ENCODE measurements around the gene PRSS3.
"Not testable (repeated sequence)": the region's sequence is repeated elsewhere in the genome, so short reads cannot be mapped to it uniquely, and the experiment has no call there.

The PRSS3 gene

DNA sequence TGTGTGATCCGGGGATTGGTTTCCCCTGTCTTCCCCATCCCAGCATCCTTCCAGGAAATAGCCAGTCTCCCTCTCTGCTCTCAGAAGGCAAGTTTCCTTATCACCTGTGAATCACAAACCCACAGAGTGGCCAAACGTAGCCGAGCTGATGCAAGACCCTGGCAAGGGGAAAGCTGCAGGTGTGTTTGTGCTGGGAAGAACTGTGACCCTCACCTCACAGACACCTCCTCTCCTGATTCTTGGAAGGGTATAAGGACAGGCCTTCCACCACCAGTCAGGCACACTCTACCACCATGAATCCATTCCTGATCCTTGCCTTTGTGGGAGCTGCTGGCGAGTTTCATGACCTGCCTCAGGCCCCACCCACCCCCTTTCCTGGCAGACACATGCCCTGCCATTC is at the start of gene PRSS3:
Gene PRSS3 (plus strand): TSS at position 281 of the 400 bp plus-strand sequence. CDS start 13 bp downstream, at position 294.
- no peak for DNase-seq (ENCODE audit: low spot score)

DNA sequence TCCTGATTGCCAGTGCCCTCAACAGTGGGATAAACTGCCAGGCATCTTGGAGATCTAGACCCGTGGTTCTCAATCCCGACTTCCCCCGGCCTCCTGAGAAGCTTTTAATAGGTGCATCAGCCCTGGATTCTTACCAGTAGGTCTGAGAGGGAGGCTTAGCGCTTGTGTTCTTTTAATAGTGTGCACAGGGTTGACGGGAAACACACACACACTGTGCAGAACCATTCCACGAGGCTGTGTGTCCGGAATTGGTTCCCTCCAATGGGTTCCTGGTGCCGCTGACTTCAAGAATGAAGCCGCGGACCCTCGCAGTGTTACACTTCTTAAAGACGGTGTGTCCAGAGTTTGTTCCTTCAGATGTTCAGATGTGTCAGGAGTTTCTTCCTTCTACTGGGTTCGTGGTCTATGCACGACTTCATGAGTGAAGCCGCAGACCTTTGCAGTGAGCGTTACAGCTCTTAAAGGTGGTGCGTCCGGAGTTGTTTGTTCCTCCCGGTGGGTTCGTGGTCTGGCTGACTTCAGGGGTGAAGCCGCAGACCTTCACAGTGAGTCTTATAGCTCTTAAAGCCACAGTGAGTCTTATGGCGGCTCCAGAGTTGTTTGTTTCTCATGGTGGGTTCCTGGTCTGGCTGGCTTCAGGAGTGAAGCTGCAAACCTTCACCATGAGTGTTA is 46.6 kb upstream of the PRSS3 start:
- no peak for DNase-seq (ENCODE audit: low spot score)

DNA sequence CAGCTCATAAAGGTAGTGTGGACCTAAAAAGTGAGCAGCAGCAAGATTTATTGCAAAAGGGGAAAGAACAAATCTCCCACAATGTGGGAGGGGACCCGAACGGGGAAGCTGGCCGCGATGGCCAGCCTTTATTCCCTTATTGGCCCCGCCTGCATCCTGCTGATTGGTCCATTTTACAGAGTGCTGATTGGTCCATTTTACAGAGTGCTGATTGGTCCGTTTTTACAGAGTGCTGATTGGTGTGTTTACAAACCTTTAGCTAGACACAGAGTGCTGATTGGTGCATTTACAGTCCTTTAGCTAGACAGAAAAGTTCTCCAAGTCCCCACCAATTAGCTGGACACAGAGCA is 46.1 kb upstream of the PRSS3 start:
- not testable (repeated sequence) for DNase-seq (ENCODE audit: low spot score)

DNA sequence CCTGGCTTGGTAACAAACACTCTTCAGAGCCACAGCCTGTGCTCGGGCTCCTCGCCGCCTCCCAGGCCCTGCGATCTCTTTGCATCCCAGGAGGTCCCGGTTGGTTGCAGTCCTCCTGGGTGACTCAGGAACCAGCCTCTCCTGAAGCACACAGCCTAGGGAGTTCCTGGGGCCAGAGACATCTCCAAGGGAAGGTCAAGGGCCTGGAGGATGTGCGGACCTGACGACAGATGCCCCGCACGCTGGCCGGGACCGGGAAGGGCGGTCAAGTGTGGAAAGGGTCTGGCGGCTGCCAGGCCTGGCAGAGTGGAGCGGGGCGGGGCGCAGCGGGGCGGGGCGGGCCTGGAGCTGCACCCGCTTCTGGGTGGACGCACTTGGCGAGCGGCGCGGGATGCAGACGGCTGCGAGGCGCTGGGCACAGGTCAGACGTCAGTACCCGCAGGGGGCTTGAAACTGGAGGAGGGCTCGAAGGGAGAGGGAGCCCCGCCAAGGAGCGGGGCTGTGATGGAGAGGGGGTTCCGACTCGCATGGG is 45.0 kb upstream of the PRSS3 start:
- DNase-seq (ENCODE audit: low spot score), result peak; percentile 33

- DNase-seq (ENCODE audit: low spot score), result peak; percentile 32
Observed at GRCh38 chr9:33750839-33751339, 44.5 kb upstream of the PRSS3 start.

GRCh38 chr9:33751536-33752129 is 43.7 kb upstream of the PRSS3 start:
- no peak for DNase-seq (ENCODE audit: low spot score)

DNA sequence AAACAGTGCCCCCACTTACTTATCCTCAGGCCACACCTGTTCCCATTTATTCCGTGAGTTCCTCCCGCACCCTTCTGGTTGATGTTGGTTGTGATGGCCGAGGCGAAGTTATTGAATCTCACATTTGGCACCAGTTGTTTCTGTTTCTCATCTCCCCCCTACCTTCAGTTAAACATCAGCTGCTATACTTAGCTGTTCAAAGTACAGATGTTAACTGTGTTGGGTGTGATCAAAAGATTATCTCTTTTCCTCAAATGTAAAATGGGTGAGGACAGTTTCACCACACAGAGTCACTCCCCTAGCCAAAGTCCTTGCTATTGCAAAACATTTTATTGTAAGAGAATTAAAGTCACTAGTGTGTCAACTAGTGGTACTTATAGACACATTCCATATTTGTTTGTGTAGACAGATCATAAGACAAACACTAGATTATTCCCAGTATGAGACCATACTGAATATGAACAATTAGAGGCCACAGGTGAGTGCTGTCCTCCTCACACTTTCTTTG is 43.2 kb upstream of the PRSS3 start:
- no peak for DNase-seq (ENCODE audit: low spot score)

DNA sequence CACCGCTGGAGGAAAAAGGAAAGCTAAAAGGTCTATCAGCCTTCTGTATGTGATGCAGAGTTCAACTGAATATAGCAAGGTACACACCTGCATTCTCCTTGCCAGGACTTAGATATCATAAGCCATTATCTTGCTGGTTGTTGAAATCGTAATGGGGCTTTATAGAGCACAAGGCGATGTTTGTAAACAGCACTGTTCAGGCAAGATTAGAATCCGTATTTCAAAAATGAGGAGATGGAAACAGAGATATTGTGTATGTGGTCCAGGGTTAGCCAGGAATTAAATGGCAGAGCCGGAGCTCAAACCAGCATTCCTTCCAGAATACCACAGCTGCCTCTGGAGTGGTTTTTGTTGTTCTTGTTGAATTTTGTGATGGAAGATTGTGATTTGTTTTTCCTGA is 42.6 kb upstream of the PRSS3 start:
- DNase-seq (ENCODE audit: low spot score), result not testable (repeated sequence)

DNA sequence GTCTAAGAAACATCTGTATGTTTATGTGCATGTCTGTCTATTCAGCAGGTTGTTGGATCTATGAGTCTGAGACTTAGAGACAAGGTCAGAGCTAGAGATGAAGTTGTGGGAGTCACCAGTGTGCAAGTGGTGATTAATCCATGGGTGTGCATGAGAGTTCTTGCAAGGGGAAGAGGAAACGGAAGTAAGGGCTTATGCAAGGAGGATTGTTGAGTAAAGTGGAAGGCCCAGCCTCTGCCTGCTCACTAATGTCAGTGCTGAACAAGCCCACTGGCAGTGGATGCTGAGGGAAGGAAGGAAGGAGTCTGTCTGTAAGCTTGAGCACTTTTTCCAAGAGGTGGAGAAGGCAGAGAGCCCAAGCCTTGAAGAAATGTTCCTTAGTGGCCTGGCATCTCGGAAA is 35.7 kb upstream of the PRSS3 start:
- not testable (repeated sequence) for DNase-seq (ENCODE audit: low spot score)

DNA sequence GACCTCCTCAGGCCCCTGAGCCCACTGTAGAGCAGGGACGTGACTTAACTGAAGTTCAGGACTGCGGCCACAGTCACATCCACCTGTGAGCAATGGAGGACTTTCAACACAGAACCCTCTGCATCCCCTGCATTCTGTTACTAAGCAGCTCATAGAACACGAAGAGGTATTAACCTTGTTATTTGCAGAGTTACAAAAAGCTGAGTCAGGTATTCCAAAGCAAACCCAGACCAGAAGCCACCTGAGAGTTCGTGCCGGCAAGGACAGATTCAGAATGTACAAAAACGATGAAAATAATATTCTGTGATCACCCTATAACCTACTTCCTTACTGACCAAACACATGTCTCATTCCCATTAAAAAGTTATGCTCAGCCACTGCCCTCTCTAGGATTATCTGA is 33.0 kb upstream of the PRSS3 start:
- DNase-seq (ENCODE audit: low spot score), result no peak

DNA sequence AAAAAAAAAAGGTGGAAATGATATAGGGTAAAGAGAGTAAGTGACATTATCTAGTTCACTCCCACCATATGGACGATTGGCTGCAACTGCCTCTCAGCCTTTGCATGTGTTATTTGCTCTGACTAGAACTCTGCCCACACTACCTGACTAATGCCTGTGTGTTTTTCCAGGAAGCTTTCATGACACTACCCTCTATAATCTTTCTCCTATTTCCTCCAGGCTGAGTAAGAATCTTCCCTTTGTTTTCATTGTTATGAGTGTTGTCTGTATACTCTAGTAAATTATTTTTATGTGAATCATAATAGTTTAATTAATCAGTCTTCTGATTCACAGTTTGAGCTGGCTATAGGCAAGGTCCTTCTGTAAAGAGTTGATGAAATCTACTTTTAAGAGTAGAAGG is 31.7 kb upstream of the PRSS3 start:
- not testable (repeated sequence) for DNase-seq (ENCODE audit: low spot score)

- DNase-seq (ENCODE audit: low spot score), result no peak
Observed at GRCh38 chr9:33765411-33765810, 29.9 kb upstream of the PRSS3 start.

DNA sequence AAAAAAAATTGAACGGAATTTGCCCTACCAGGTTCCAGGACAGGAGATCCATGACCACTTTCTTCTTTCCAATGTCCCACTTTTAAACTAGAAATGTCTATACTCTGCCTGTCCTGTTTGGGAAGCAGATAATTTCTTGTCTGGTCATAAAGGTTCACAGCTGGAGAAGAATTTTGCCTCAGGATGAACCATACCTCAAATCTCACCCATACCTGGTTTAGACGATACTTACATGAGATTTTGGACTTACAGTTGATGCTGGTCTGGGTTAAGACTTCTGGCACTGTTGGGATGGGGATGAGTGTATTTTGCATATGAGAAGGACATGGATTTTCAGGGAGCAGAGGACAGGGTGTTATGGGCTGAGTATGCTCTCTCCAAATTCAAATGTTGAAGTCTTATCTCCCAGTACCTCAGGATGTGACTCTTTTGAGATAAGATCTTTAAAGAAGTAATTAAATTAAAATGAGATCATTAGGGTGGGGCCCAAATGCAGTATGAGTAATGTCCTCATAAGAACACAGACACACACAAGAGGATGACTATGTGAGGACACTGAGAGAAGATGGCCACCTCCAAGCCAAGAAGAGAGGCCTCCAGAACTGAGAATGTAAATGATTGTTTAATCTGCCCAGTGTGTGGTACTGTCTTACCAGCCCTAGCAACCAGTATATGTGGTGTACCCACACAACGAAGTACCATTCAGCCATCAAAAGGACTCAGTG is 25.0 kb upstream of the PRSS3 start:
- DNase-seq (ENCODE audit: low spot score), result not testable (repeated sequence)

GRCh38 chr9:33773135-33773534 is 22.2 kb upstream of the PRSS3 start:
- not testable (repeated sequence) for DNase-seq (ENCODE audit: low spot score)

- not testable (repeated sequence) for DNase-seq (ENCODE audit: low spot score)
Observed at GRCh38 chr9:33774074-33774659, 21.2 kb upstream of the PRSS3 start.

DNA sequence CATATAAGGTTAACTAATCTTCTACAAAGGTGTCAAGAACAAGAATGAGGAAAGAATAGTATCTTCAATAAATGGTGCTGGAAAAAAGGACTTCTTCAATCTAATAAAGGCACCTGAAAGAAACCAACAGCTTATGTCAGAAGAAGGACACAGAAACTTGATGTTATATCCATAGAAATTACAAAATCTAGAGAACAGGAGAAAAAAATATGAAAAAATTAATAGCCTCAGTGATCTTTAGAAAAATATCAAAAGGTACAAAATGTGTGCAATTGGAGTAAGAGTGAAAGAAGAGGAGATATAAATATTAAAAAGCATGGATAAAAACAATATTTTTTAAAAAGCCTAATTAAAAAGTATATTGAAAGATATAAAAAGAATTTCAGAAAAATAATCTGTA is 18.8 kb upstream of the PRSS3 start:
- DNase-seq (ENCODE audit: low spot score), result no peak

GRCh38 chr9:33778700-33779351 is 16.5 kb upstream of the PRSS3 start:
- peak; percentile 72 for DNase-seq (ENCODE audit: low spot score)

- no peak for DNase-seq (ENCODE audit: low spot score)
Observed at GRCh38 chr9:33780276-33780675, 15.1 kb upstream of the PRSS3 start.

- DNase-seq (ENCODE audit: low spot score), result no peak
Observed at GRCh38 chr9:33781736-33782135, 13.6 kb upstream of the PRSS3 start.

GRCh38 chr9:33782395-33783152 is 12.8 kb upstream of the PRSS3 start:
- DNase-seq (ENCODE audit: low spot score), result no peak

DNA sequence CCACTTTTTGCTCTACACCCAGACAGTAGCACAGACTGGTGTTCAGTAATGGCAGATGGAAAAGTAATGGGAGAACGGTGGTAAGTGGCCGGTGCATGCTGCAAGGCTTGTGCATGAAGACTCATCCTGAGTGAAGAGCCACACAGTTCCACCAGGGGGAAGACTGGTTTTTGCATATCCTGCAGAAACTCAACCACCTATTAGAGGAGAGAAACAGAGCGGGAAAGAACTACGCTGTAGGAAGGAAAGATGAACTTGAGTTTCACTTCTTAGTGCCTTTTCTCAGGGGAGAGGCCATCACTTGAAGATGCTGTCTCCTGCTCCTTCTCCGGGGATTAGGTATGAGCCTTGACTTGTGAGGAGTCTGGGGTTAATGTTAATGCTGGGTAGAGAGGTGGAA is 9.4 kb upstream of the PRSS3 start:
- DNase-seq (ENCODE audit: low spot score), result no peak
